NK-92 (cell line): ENCODE results near the gene MRPL14.
"Not testable (repeated sequence)": the region's sequence is repeated elsewhere in the genome, so short reads cannot be mapped to it uniquely, and the experiment has no call there.

Experiments used
- DNase-seq: peaks from one replicate; lab custom pipeline; 2025; ENCODE audit not compliant: unreplicated experiment; lab: John Stamatoyannopoulos, UW

MRPL14 gene

DNA sequence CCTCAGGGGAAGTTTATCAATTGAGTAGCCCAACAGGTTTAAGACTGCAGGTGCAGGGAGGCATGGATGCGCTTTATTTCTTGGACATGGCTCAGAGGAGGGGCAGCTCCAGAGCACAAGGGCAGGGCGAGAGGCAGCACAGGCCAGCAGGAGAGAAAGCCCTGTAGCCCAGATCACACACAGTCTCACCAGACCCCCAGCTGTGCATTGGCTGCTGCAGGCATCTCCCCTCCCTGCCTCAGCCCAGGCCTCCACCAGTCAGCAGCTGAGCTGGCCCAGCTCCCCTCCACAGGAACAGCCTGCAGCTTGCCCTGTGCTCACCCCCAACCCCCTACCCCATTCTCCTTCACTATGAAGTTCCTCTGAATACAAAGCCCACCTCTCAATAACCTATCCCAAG is 24.7 kb downstream of the MRPL14 start:
- DNase-seq = no peak

- DNase-seq = no peak
These were observed 25.4 kb downstream of the MRPL14 start for GRCh38 chr6:44101832-44102231.

- DNase-seq = no peak
These were observed 27.1 kb downstream of the MRPL14 start for GRCh38 chr6:44100088-44100550.

- DNase-seq = no peak
These were observed 28.1 kb downstream of the MRPL14 start for GRCh38 chr6:44099192-44099591.

- DNase-seq = no peak
These were observed 29.4 kb downstream of the MRPL14 start for GRCh38 chr6:44097782-44098317.

GRCh38 chr6:44096612-44097011 is 30.6 kb downstream of the MRPL14 start:
- no peak for DNase-seq

DNA sequence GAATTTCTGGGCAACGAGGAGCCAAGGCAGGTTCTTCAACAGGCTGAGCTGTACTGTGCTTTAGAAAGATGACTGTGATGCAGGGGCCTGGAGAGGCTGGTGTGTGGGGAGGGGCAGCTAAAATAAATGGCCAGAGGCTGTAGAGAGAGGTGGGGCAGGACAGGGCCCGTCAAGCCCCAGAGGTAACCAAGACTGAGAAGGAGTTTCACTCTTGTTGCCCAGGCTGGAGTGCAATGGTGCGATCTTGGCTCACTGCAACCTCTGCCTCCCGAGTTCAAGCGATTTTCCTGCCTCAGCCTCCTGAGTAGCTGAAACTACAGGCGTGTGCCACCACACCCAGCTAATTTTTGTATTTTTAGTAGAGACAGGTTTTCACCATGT is 32.0 kb downstream of the MRPL14 start:
- DNase-seq = not testable (repeated sequence)

GRCh38 chr6:44094403-44095242 is 32.6 kb downstream of the MRPL14 start:
- no peak for DNase-seq

- no peak for DNase-seq
These were observed 33.4 kb downstream of the MRPL14 start for GRCh38 chr6:44093750-44094402.

- no peak for DNase-seq
These were observed 34.2 kb downstream of the MRPL14 start for GRCh38 chr6:44093066-44093465.

DNA sequence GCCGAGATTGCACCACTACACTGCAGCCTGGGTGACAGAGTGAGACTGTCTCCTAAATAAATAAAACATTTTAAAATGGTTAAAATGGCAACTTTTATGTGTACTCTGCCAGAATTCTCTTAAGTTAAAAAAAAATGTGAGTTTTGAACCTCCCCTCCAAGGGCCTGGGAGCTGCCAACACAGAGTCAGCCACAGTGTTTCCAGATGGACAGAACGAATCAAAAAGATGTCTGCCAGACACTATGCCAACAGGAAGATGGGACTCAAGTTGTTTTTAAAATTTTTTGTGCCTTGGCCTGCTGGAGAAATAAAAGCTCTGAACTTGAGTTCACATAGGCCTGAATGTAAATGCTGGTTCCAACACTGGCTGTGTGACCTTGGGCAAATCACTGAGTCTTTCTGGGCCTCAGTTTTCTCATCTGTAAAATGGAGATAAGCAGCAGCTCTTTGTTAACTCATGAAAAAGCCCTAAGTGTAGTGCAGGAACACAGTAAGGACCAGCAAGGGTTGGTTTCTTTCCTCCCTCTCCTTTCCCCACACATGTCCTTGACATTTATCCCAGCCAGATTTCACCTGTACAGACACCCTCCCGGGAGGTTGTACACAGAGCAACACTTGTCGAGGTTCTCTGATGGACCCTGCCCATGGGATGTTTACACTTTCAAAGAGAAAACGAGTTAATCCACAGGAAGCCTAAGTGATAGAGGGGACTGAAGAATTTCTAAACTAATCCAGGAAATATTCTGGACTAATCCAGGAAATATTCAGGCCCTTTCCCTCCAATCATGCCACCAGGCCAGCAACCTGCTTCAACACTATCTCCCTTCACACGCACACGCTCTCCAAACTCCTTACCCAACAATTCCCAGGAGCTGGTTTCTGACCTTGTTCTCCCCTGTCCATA is 35.0 kb downstream of the MRPL14 start:
- DNase-seq = no peak

DNA sequence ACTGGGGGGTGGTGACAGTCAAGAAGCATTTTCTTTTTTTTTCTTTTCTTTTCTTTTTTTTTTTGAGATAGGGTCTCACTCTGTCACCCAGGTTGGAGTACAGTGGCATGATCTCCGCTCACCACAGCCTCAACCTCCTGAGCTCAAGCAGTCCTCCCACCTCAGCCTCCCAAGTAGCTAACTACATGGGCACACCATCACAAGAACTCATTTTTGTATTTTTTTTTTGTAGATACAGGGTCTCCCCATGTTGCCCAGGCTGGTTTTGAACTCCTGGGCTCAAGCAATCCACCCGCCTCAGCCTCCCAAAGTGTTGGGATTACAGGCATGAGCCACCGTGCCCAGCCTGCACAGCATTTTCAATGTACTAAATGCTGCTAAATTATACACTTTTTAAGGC is 35.9 kb downstream of the MRPL14 start:
- DNase-seq = not testable (repeated sequence)

GRCh38 chr6:44090465-44090864 is 36.8 kb downstream of the MRPL14 start:
- DNase-seq = no peak

GRCh38 chr6:44088827-44089590 is 38.2 kb downstream of the MRPL14 start:
- DNase-seq = no peak

GRCh38 chr6:44087623-44088022 is 39.6 kb downstream of the MRPL14 start:
- DNase-seq = no peak

- no peak for DNase-seq
These were observed 40.2 kb downstream of the MRPL14 start for GRCh38 chr6:44086931-44087574.

GRCh38 chr6:44085219-44085618 is 42.0 kb downstream of the MRPL14 start:
- DNase-seq = no peak

GRCh38 chr6:44084231-44085014 is 42.8 kb downstream of the MRPL14 start:
- DNase-seq = no peak

DNA sequence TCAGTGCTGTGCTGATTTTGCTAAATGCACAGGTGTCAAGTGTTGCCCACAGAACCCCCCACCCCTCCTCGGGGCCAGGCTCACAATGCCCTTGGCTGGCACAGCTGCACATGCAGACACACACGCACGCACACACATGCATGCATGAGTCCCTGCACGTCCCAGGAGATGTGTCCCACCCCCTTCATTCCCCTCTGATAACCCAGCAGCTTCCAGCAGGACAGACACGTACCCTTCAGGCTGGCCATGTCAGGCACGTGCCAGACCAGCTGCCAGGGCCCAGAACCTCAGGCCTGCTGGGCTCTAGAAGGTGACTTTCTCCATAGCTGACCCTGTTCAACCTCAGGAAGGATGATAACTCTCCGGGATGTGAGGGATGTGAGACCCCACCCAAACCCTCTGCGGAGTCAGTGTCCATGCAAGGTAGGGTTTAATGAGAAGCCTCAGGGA is 44.4 kb downstream of the MRPL14 start:
- DNase-seq = no peak
